Neural progenitor cell (in vitro differentiated cells): Measurements from ENCODE around the gene NT5C3A. TPM values are rescaled to one million over a fixed set of nuclear protein-coding genes. Genes with fewer than 3 reads are reported as not detected.
"Not testable (repeated sequence)": the region's sequence is repeated elsewhere in the genome, so short reads cannot be mapped to it uniquely, and the experiment has no call there.

ENCODE experiments used
- DNase-seq: peaks from one replicate; pipeline ENCODE4 v3.0.0-alpha.2; 2016; ENCODE audit warnings: low spot score
- H2AFZ ChIP-seq: fragments of 200-600 bp; sonication (generic); replicated peaks from 2 replicates; pipeline ENCODE4 v1.6.1; 2016; ENCODE audit warnings: antibody characterized with exemption
- H3F3A ChIP-seq: fragments of 200-600 bp; sonication (generic); 2 replicates; pipeline ENCODE4 v1.6.1; 2016; ENCODE audit warnings: antibody characterized with exemption, low read depth
- H3K27ac ChIP-seq: fragments of 200-600 bp; sonication (generic); 2 replicates; pipeline ENCODE4 v1.5.1; 2016; ENCODE audit warnings: mild to moderate bottlenecking
- H3K27me3 ChIP-seq: fragments of 200-600 bp; sonication (generic); 2 replicates; pipeline ENCODE4 v1.6.1; 2016; ENCODE audit warnings: mild to moderate bottlenecking, moderate library complexity
- H3K36me3 ChIP-seq: fragments of 200-600 bp; sonication (generic); 2 replicates; pipeline ENCODE4 v1.5.1; 2016
- H3K4me1 ChIP-seq: fragments of 200-600 bp; sonication (generic); 2 replicates; pipeline ENCODE4 v1.6.1; 2016; ENCODE audit warnings: mixed run types
- H3K4me2 ChIP-seq: fragments of 200-600 bp; sonication (generic); 2 replicates; pipeline ENCODE4 v1.6.1; 2016
- H3K4me3 ChIP-seq: fragments of 200-600 bp; sonication (generic); 2 replicates; pipeline ENCODE4 v1.5.1; 2016
- H3K79me2 ChIP-seq: fragments of 200-600 bp; sonication (generic); 2 replicates; pipeline ENCODE4 v1.6.1; 2016; ENCODE audit warnings: low read depth
- H3K9ac ChIP-seq: fragments of 200-600 bp; sonication (generic); 2 replicates; pipeline ENCODE4 v1.6.1; 2016
- H3K9me3 ChIP-seq: fragments of 200-600 bp; sonication (generic); 2 replicates; pipeline ENCODE4 v1.5.1; 2016; ENCODE audit warnings: low read depth
- H4K20me1 ChIP-seq: fragments of 200-600 bp; sonication (generic); 2 replicates; pipeline ENCODE4 v1.6.1; 2016; ENCODE audit warnings: low read depth
- H3K27ac Mint-ChIP-seq: 3 replicates; pipeline ENCODE4 v1.8.0; 2021; ENCODE audit warnings: mixed read lengths
- H3K27me3 Mint-ChIP-seq: 2 replicates; pipeline ENCODE4 v1.8.0; 2022; ENCODE audit warnings: low read depth, mild to moderate bottlenecking, inconsistent platforms, moderate library complexity, mixed read lengths; ENCODE audit not compliant: insufficient read depth
- H3K36me3 Mint-ChIP-seq: 3 replicates; pipeline ENCODE4 v1.8.0; 2021; ENCODE audit warnings: mixed read lengths
- H3K4me1 Mint-ChIP-seq: 3 replicates; pipeline ENCODE4 v1.8.0; 2021; ENCODE audit warnings: mixed read lengths
- H3K4me3 Mint-ChIP-seq: 3 replicates; pipeline ENCODE4 v1.8.0; 2021; ENCODE audit warnings: mild to moderate bottlenecking, moderate library complexity, mixed read lengths
- H3K9me3 Mint-ChIP-seq: 3 replicates; pipeline ENCODE4 v1.8.0; 2020; ENCODE audit warnings: mixed read lengths
- total RNA-seq: library from RNA; depleted of rRNA; stranded (reverse); fragments of >200 nt; gene quantifications from 2 replicates; pipeline ENCODE4 v1.2.3, GENCODE V29; 2015; ENCODE audit warnings: low replicate concordance

The NT5C3A gene
- total RNA-seq, 1 donor from 2014 or later, result 72.1 TPM

- not testable (repeated sequence) for H3K4me2 ChIP-seq, DNase-seq, H3K27me3 Mint-ChIP-seq, H3K9me3 Mint-ChIP-seq, H3K4me1 Mint-ChIP-seq, H3K79me2 ChIP-seq, H3K9me3 ChIP-seq, H2AFZ ChIP-seq, H4K20me1 ChIP-seq, H3K9ac ChIP-seq, H3K4me3 Mint-ChIP-seq, H3K4me3 ChIP-seq, H3F3A ChIP-seq, H3K27ac ChIP-seq, H3K4me1 ChIP-seq, H3K27me3 ChIP-seq, H3K36me3 ChIP-seq, H3K36me3 Mint-ChIP-seq, H3K27ac Mint-ChIP-seq
Observed at GRCh38 chr7:32979902-32980301, 82.7 kb downstream of the NT5C3A start.

DNA sequence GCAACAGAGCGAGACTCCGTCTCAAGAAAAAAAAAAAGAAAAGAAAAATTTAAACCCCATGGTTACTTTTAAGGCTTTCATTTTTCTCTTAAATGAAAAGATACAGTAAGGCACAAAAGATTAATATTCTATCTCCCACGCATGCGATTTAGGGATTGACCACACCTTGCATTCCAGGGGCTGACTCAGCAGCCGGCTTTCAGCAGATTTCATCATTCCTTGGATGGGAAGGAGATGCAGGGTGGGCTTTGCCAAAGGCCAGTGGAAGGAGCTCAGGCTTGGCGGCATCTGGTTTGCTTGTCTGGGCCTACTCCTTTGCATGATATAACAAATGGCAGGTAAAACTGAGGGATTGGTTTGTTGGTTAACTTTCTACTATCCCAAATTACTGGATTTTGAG is 83.3 kb downstream of the NT5C3A start:
- DNase-seq, H3K27ac ChIP-seq, H3K4me2 ChIP-seq, H3K27ac Mint-ChIP-seq, H4K20me1 ChIP-seq, H3K4me3 ChIP-seq, H3K36me3 ChIP-seq, H3K79me2 ChIP-seq, H2AFZ ChIP-seq, H3K4me3 Mint-ChIP-seq, H3K27me3 Mint-ChIP-seq, H3K36me3 Mint-ChIP-seq, H3K9me3 Mint-ChIP-seq, H3K9me3 ChIP-seq, H3K4me1 ChIP-seq, H3K27me3 ChIP-seq, H3K4me1 Mint-ChIP-seq, H3K9ac ChIP-seq, H3F3A ChIP-seq: not testable (repeated sequence)

GRCh38 chr7:32977159-32977558 is 85.4 kb downstream of the NT5C3A start:
- H3K9me3 Mint-ChIP-seq, H3K4me2 ChIP-seq, H2AFZ ChIP-seq, DNase-seq, H3K27ac ChIP-seq, H3K79me2 ChIP-seq, H3K36me3 ChIP-seq, H3K4me1 ChIP-seq, H3K27me3 ChIP-seq, H3K4me1 Mint-ChIP-seq, H3K9ac ChIP-seq, H3K9me3 ChIP-seq, H3K4me3 Mint-ChIP-seq, H3K27me3 Mint-ChIP-seq, H3K27ac Mint-ChIP-seq, H3F3A ChIP-seq, H4K20me1 ChIP-seq, H3K36me3 Mint-ChIP-seq, H3K4me3 ChIP-seq: not testable (repeated sequence)

- H3K4me1 ChIP-seq, H3K4me1 Mint-ChIP-seq, H3K4me2 ChIP-seq, H3K79me2 ChIP-seq, H3K27ac Mint-ChIP-seq, DNase-seq, H3F3A ChIP-seq, H3K9ac ChIP-seq, H3K27ac ChIP-seq, H3K36me3 ChIP-seq, H3K27me3 Mint-ChIP-seq, H2AFZ ChIP-seq, H3K4me3 ChIP-seq, H3K36me3 Mint-ChIP-seq, H3K9me3 ChIP-seq, H3K4me3 Mint-ChIP-seq, H3K9me3 Mint-ChIP-seq, H4K20me1 ChIP-seq, H3K27me3 ChIP-seq: not testable (repeated sequence)
Observed at GRCh38 chr7:32971967-32972366, 90.6 kb downstream of the NT5C3A start.

DNA sequence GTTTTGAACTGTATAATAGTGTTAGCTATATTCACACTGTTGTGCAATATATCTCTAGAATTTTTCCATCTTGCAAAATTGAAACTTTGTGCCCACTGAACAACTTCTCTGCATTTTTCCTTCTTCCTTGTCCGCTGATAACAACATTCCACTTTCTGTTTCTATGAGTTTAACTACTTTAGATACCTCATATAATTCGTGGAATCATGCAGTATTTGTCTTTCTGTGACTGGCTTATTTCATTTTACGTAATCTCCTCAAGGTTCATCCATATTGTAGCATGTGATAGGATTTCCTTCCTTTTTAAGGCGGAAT is 95.4 kb downstream of the NT5C3A start:
- DNase-seq, H3K4me1 ChIP-seq, H3K9me3 ChIP-seq, H3K36me3 ChIP-seq, H3K4me1 Mint-ChIP-seq, H2AFZ ChIP-seq, H3K27ac ChIP-seq, H3K27me3 ChIP-seq, H3K9me3 Mint-ChIP-seq, H3K27ac Mint-ChIP-seq, H3K4me2 ChIP-seq, H3K27me3 Mint-ChIP-seq, H3K4me3 Mint-ChIP-seq, H3F3A ChIP-seq, H3K36me3 Mint-ChIP-seq, H3K4me3 ChIP-seq, H3K9ac ChIP-seq, H4K20me1 ChIP-seq, H3K79me2 ChIP-seq: not testable (repeated sequence)

DNA sequence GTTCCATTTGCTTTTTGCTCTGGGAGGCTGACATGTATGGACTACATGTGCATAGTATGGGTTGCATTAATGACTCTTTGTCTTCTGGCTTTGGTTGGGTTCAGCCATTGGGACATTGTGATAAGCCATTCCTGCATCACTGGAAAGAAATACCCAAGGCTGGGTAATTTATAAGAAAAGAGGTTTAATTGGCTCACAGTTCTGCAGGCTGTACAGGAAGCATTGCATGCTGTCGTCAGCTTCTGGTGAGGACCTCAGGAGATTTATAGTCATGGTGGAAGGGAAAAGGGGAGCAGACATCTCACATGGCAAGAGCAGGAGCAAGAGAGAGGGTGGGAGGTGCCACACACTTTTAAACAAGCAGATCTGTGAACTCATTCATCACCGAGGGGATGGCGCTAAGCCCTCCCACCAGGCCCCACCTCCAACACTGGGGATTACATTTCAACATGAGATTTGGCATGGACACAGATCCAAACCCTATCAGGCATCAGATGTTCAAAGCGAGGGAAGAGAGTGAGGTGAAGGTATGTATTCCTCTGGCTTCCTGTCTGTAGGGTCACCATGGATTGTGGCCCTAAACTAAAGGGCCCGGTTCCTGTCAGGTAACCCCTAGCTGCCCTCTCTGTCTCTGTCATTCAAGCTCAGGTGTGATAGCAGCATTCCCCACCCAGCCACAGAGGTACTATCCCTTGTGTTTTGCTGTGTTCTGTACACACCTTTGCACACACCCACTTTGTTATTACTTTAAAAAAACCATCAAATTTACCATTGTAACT is 95.9 kb downstream of the NT5C3A start:
- H3K27ac ChIP-seq, H3K36me3 Mint-ChIP-seq, H3K27me3 Mint-ChIP-seq, H3K9me3 Mint-ChIP-seq, H3K79me2 ChIP-seq, H3K4me2 ChIP-seq, H2AFZ ChIP-seq, H3K4me1 ChIP-seq, H3K9ac ChIP-seq, H4K20me1 ChIP-seq, H3K27me3 ChIP-seq, H3K4me3 Mint-ChIP-seq, H3K9me3 ChIP-seq, DNase-seq, H3K36me3 ChIP-seq, H3F3A ChIP-seq, H3K4me1 Mint-ChIP-seq, H3K27ac Mint-ChIP-seq, H3K4me3 ChIP-seq: not testable (repeated sequence)
